GM18505 (cell line): ENCODE measurements around the gene THOP1.

Experiments
- ATAC-seq: cut with Tn5 transposase; IDR thresholded peaks from one replicate; pipeline ENCODE4 v1.9.1; 2021; ENCODE audit not compliant: unreplicated experiment
- POLR2A ChIP-seq: IDR thresholded peaks from 4 replicates; pipeline ENCODE4 v1.6.1; 2011; ENCODE audit warnings: borderline replicate concordance; ENCODE audit not compliant: insufficient read depth, insufficient read length; ENCODE audit errors: extremely low read depth

THOP1 gene

DNA sequence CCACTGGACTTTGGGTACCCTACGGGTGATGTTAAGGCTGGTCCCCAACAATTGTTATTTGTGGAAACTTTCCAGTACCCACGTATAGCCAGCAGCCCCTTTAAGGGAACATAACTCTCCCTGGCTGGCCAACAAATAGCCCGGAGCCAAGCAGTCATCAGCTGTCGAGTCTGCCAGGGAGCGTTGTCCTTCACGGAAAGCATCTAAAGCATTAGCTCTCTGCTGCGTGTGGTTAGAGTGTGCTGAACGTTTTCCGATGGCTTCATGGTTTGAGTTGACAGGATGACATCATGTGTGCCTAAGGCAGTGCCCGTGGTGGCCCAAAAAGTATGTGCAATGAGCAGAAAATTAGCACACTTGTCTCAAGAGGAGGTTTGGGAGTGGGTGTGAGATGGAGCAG is 78.5 kb downstream of the THOP1 start:
- no peak for ATAC-seq
- no peak for TF ChIP-seq POLR2A
